Thoracic aorta (tissue), 2 donors: ENCODE measurements around the gene RFPL3. TPM values are rescaled to one million over a fixed set of nuclear protein-coding genes. Genes with fewer than 3 reads are reported as not detected.

ENCODE experiments used
- ATAC-seq: fragments of 150-250 bp; one replicate; pipeline ENCODE4 v1.8.0; 2017; ENCODE audit warnings: low read depth; ENCODE audit not compliant: insufficient number of reproducible peaks, low FRiP score
- DNase-seq: peaks from one replicate; pipeline ENCODE4 v3.0.0-alpha.2; 2020; ENCODE audit warnings: low spot score
- H3K27ac ChIP-seq, 2 donors: fragments of 200-600 bp; sonication (generic); 1 replicate in 1 of 2; 2 replicates in 1 of 2; pipeline ENCODE4 v1.5.1; 2016; ENCODE audit warnings: mild to moderate bottlenecking in 2 of 2, moderate library complexity in 2 of 2
- H3K27me3 ChIP-seq: fragments of 200-600 bp; sonication (generic); replicated peaks from 2 replicates; pipeline ENCODE4 v1.6.0; 2016; ENCODE audit warnings: mild to moderate bottlenecking; ENCODE audit not compliant: insufficient read depth
- H3K36me3 ChIP-seq: fragments of 200-600 bp; sonication (generic); one replicate; pipeline ENCODE4 v1.5.1; 2016
- H3K4me1 ChIP-seq, 2 donors: fragments of 200-600 bp; sonication (generic); 1 replicate in 1 of 2; 2 replicates in 1 of 2; pipeline versions ENCODE4 v1.5.1 to v1.6.0; 2016; ENCODE audit warnings: low read depth in 2 of 2, mild to moderate bottlenecking in 1 of 2; ENCODE audit not compliant: control insufficient read depth in 1 of 2
- H3K4me3 ChIP-seq: fragments of 200-600 bp; sonication (generic); 2 replicates; pipeline ENCODE4 v1.5.1; 2016; ENCODE audit warnings: mild to moderate bottlenecking
- H3K9me3 ChIP-seq: fragments of 200-600 bp; sonication (generic); 2 replicates; pipeline ENCODE4 v1.5.1; 2016
- total RNA-seq, 2 donors: library from RNA; depleted of rRNA; stranded (reverse); fragments of >200 nt; gene quantifications; one replicate each; pipeline versions ENCODE4 v1.1.0 to v1.2.3, GENCODE V29; 2016
- TF ChIP-seq, protein P1 (sequence below): fragments of 200-600 bp; sonication (generic); IDR thresholded peaks from one replicate; pipeline ENCODE4 v1.5.1; 2019; ENCODE audit warnings: antibody characterized with exemption

Gene RFPL3
- total RNA-seq, 2 donors from 2014 or later = not detected

- TF ChIP-seq, protein P1, sequence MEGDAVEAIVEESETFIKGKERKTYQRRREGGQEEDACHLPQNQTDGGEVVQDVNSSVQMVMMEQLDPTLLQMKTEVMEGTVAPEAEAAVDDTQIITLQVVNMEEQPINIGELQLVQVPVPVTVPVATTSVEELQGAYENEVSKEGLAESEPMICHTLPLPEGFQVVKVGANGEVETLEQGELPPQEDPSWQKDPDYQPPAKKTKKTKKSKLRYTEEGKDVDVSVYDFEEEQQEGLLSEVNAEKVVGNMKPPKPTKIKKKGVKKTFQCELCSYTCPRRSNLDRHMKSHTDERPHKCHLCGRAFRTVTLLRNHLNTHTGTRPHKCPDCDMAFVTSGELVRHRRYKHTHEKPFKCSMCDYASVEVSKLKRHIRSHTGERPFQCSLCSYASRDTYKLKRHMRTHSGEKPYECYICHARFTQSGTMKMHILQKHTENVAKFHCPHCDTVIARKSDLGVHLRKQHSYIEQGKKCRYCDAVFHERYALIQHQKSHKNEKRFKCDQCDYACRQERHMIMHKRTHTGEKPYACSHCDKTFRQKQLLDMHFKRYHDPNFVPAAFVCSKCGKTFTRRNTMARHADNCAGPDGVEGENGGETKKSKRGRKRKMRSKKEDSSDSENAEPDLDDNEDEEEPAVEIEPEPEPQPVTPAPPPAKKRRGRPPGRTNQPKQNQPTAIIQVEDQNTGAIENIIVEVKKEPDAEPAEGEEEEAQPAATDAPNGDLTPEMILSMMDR = no peak
- Histone ChIP-seq H3K27ac (no peak overlapping the region), H3K4me3 (no peak overlapping the region), H3K9me3 (no peaks in the 10 kb centered on the region), H3K36me3 (no peaks in the 10 kb centered on the region), H3K4me1 (no peaks in the 10 kb centered on the region), H3K27me3 (no peaks in the 10 kb centered on the region)
- ATAC-seq (no peak), DNase-seq (no peak)
Observed at GRCh38 chr22:32338757-32339156, 18.9 kb upstream of the RFPL3 start.

DNA sequence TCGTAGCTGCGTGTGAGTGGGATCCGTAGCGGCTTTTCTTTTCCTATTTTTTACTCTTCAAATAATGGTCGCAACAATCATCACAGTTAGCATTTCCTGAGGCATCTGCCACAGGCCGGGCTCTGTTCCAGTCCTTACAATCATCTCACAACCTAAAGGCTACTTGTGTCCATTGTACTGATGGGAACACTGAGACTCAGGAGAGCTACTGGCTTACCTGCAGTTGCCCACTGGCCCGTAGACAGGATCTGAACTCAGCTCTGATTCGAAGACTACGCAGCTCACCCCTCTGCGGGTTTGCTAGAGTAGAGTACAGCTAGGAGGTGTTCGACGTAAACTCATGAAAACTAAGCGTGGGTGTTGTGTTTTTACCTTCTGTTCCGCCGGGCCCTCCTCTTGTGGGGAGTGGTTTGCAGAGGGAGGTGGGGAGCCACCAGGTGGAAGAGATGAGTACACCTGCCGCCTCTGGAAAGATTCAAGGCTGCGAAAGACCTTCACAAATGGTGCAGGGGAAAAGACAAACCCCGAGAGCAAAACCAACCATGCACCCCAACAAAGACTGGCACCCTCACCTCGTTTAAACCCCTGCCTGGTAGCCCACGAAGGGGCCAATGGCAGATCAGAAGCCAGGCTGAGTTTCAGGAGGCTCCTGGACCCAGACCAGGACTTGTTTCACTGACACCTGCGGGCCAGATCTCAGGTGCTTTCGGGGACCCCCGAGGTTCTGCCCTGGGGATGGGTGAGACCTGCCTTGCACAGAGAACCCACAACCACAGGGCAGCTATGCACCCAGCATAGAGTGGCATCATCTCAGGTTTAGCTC, 18.3 kb upstream of the RFPL3 start:
- Histone ChIP-seq H3K4me3 (no peak overlapping the region), H3K36me3 (no peaks in the 10 kb centered on the region), H3K9me3 (no peaks in the 10 kb centered on the region), H3K27ac (no peak overlapping the region), H3K27me3 (no peaks in the 10 kb centered on the region), H3K4me1 (no peaks in the 10 kb centered on the region)
- TF ChIP-seq, protein P1 = no peak
- ATAC-seq = no peak
- no peak for DNase-seq

DNA sequence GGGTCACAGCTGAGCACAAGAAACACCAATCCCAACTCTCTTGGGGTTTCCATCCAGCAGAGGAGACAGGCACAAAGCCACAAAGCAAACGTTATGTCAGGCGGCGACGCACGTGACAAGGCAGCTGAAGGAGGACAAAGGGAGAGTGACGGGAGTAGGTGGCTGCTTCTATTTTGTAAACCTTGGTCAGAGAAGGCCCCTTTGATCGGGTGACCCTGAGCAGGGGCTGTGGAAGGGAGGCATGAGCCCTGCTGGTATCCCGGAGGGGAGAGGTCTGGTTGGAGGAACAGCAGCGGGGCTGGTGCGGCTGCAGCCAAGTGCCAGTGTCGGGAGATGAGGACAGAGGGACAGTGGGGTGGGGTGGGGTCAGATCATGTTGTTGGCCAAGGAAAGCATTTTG, 17.3 kb upstream of the RFPL3 start:
- TF ChIP-seq, protein P1 = no peak
- DNase-seq = no peak
- no peak overlapping the region for H3K4me3 ChIP-seq
- H3K27ac ChIP-seq = no peak overlapping the region
- H3K4me1 ChIP-seq = no peaks in the 10 kb centered on the region
- no peaks in the 10 kb centered on the region for H3K36me3 ChIP-seq
- ATAC-seq = no peak
- H3K27me3 ChIP-seq = peaks cover 7% of the 10 kb centered on the region
- H3K9me3 ChIP-seq = no peaks in the 10 kb centered on the region

DNA sequence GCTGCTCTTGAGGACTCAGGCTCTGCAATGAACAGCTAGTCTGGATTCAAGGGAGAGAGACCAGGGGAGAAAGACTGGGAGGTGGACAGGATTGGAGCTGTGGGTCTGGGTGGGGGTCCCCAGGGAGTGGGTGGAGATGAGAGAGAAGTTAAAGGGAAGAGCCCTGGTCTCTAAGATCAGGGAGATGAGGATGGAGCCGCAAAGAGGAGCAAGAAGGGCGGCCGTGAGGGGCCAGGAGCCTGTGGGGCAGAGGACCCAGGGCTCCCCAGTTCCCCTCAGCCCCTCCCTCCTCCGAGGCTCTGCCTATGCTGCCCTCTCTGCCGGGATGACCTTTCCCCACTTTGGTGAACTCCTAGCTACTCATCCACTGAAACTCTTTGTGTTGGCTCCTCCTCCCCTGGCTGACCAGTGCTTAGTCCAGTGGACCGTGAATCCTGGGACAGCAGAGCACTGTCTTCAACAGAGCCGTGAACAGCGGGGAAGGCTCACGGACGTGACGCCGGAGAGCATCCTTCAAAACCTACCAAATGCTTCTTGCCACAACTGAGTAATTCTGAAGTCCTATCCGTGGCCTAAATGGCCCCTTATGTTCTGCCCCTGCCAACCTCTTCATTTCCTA, 16.4 kb upstream of the RFPL3 start:
- no peak overlapping the region for H3K27ac ChIP-seq
- H3K36me3 ChIP-seq = no peaks in the 10 kb centered on the region
- H3K4me1 ChIP-seq = no peaks in the 10 kb centered on the region
- peaks cover 7% of the 10 kb centered on the region for H3K27me3 ChIP-seq
- no peaks in the 10 kb centered on the region for H3K9me3 ChIP-seq
- TF ChIP-seq, protein P1 = no peak
- no peak overlapping the region for H3K4me3 ChIP-seq
- DNase-seq (no peak), ATAC-seq (no peak)

DNA sequence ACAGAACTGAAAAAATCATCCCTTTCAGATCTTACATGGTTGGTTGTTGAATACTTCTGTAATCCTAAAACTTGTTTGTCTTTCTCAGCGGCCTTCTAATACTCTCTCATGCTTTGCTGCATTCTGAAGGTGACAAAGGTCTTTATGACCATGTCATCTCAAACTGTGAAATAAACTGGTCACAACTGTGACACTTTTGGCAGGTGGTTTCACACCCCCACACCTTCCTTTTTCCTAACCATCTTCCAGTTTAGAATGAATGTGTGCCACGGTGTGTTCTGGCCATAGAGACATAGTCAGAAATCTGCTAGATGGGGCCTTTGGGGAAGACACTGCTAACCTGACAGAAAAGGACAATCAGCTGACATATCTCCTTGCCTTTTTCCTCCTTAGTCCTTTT, 14.7 kb upstream of the RFPL3 start:
- no peaks in the 10 kb centered on the region for H3K9me3 ChIP-seq
- H3K4me1 ChIP-seq = no peaks in the 10 kb centered on the region
- DNase-seq (no peak), ATAC-seq (no peak)
- H3K27ac ChIP-seq = no peak overlapping the region
- H3K4me3 ChIP-seq = no peak overlapping the region
- H3K36me3 ChIP-seq = no peaks in the 10 kb centered on the region
- H3K27me3 ChIP-seq = peaks cover 7% of the 10 kb centered on the region
- TF ChIP-seq, protein P1 = no peak
